HG03558 (cell line): ENCODE data around the gene BLCAP.
"Not testable (repeated sequence)": the region's sequence is repeated elsewhere in the genome, so short reads cannot be mapped to it uniquely, and the experiment has no call there.

Source experiments
- ATAC-seq: cut with Tn5 transposase; IDR thresholded peaks from one replicate; pipeline ENCODE4 v1.9.1; 2021; ENCODE audit warnings: moderate number of reproducible peaks; ENCODE audit not compliant: unreplicated experiment; ENCODE audit errors: extremely low read depth

Gene BLCAP

GRCh38 chr20:37558779-37559178 is 31.1 kb upstream of the BLCAP start:
- no peak for ATAC-seq

DNA sequence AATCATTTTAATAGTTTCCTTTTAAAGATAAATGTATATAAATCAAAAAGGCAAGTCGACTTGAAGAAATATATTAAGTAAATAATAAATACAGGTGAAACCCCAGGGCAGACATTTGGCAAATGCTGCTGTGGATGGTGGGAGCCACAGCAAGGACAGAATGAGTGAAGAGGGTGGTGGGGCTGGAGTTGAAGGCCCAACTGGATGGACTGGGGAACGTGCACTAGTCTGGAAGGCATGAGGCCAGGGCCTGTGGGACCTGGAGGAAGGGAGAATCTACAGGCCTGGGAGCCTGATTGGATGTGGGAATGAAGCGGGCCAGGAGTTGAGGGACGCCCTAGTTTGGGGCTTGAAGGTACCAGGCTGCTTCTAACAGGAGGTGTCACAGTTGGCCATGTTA is 30.6 kb upstream of the BLCAP start:
- no peak for ATAC-seq

DNA sequence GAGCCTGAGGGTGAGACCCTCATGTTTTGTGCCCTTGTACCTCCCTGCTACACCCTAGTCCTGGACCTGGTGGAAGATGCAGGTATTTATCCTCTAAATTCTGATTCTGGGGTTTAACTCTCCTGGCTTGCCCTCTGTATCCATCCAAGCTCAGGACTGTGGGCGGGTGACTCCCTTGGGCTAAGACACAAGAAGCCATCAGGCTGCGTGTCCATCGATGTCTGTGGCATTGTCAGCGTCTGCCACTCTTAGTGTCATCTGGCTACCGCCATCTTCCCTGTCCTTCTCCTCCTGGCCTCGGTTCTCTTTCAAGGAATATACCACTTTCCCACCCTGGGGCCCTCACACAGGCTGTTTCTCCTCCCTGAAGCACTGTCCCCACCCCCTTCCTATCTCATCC is 28.9 kb upstream of the BLCAP start:
- ATAC-seq, result no peak

- not testable (repeated sequence) for ATAC-seq
Observed at GRCh38 chr20:37554721-37555298, 27.1 kb upstream of the BLCAP start.

- no peak for ATAC-seq
Observed at GRCh38 chr20:37552415-37552814, 24.7 kb upstream of the BLCAP start.

DNA sequence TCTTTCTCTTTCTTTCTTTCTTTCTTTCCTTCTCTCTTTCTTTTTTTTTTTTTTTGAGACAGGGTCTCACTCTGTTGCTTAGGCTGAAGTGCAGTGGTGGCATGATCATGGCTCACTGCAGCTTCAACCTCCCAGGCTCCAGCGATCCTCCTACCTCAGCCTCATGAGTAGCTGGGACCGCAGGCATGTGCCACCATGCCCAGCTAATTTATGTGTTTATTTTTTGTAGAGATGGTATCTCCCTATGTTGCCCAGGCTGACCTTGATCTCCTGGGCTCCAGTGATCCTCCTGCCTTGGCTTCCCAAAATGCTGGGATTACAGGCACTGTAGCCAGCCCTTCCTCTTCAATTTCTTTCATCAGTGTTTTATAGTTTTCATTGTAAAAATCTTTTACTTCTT is 24.0 kb upstream of the BLCAP start:
- not testable (repeated sequence) for ATAC-seq

- ATAC-seq, result not testable (repeated sequence)
Observed at GRCh38 chr20:37550101-37550920, 22.6 kb upstream of the BLCAP start.

- ATAC-seq, result no peak
Observed at GRCh38 chr20:37547912-37548311, 20.2 kb upstream of the BLCAP start.

GRCh38 chr20:37545516-37545915 is 17.8 kb upstream of the BLCAP start:
- ATAC-seq, result no peak

- ATAC-seq, result no peak
Observed at GRCh38 chr20:37544386-37544785, 16.7 kb upstream of the BLCAP start.

DNA sequence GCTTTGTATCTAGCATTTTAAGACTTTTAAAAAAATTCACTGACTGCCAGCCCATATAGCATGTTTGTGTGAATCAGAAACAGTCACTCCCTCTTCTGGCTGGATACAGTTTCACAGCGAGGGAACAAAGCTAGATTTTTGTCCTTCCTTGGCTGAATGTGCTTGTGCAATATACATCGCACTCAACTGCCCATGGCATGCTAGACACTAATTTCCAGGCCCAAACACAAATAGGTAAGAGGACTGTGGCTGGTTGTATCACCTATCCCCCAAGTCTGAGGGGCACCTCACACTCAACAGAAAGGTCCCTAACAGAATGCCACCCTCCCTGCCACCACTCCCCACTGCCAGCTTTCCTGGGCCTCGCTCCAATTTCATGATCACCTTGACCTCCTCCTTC is 16.2 kb upstream of the BLCAP start:
- ATAC-seq, result no peak

GRCh38 chr20:37542281-37542680 is 14.6 kb upstream of the BLCAP start:
- ATAC-seq, result no peak

DNA sequence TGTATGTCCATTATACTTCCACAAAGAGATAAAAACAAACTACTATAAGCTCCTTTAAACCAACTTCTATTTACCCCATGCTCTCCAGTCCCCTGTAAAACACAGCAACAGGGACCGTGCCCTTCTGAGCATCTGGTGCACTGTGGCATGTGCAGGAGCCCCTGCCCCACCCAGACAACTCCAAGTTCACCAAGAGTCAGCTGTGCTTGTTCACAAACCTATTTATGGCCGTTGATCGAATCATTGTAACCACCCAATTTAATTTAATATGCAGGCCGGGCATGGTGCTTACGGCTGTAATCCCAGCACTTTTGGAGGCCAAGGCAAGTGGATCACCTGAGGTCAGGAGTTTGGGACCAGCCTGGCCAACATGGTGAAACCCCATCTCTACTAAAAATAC is 13.7 kb upstream of the BLCAP start:
- ATAC-seq, result no peak

- ATAC-seq, result not testable (repeated sequence)
Observed at GRCh38 chr20:37540838-37541237, 13.2 kb upstream of the BLCAP start.

DNA sequence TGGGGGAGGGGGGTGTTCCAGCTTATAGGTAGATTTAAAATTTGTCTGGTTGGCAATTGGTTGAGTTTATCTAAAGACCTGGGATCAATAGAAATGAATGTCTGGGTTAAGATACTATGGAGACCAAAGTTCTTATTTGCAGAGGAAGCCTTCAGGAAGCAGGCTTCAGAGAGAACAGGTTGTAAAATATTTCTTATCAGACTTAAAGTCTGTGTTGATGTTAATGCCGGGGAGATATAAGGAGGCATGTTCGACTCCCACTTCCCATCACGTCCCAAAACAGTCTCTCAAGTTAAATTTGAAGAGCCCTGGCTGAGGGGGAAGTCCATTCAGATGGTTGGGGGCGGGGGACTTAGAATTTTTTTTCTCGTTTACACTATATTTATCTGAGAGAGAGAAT is 12.3 kb upstream of the BLCAP start:
- ATAC-seq, result no peak

DNA sequence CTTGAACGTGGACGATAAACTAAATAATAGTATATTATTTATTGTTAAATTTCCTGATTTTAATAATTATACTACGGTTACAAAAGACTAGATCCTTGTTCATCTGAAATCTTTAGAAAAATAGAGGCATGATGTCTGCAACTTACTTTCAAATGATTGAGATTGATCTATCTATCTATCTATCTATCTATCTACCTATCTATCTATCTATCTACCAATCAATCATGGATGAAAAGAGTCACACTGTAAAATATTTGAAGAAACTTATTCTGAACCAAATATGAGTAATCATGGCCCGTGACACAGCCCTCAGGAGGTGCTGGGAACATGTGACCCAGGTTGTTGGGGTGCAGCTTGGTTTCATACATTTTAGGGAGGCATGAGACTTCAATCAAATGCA is 11.7 kb upstream of the BLCAP start:
- no peak for ATAC-seq

DNA sequence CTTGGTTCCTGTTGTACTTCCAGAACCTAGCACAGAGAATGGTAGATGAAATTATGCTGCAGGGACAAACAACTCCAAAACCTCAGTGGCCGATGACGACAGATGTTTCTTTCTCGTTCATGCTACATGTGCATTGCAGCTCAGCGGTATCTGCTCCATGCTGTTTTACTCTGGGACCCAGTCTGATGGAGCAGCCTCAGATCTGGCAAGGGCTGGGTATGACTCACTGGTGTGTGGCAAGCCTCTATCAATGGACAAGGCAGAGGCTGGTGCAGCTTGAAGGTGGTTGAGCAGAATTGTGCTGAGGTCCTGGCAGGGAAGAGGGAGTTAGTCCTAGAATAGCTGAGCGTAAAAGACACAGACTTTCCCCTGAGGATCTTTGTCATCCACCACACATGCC is 10.3 kb upstream of the BLCAP start:
- ATAC-seq, result no peak

DNA sequence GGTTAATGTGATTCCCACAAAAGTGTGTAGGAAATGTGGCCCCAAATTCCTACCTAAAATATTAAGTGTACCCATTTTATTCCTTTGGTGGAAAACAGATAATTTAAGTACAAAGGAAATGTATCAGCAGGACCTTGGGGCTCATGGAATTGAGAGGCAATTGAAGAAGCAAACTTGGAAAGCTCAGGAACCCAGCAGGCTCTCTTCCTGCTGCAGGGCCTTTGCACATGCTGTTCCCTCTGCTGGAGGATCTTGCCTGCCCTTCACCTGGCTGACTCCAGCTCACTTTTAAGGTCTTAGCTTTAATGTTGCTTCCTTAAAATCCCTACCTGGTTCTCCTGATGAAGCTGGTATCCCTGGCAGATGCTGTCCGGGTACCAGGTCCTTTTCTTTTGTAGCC is 9.8 kb upstream of the BLCAP start:
- no peak for ATAC-seq

GRCh38 chr20:37535443-37536132 is 7.9 kb upstream of the BLCAP start:
- ATAC-seq, result no peak

- peak; percentile 77 for ATAC-seq
Observed at GRCh38 chr20:37534401-37535157, 6.9 kb upstream of the BLCAP start.
